Muscle layer of colon (tissue), 2 donors: ENCODE data around the gene BTG1.

ENCODE experiments used
- H3K27ac ChIP-seq: one replicate; pipeline ENCODE4 v1.7.0; 2013; ENCODE audit warnings: low read depth, mild to moderate bottlenecking, low read length, moderate library complexity
- H3K27me3 ChIP-seq, 2 donors: one replicate each; pipeline ENCODE4 v1.7.0; 2013; ENCODE audit warnings: low read length in 2 of 2, mild to moderate bottlenecking in 2 of 2; ENCODE audit not compliant: insufficient read depth in 2 of 2, control insufficient read depth in 1 of 2
- H3K36me3 ChIP-seq: one replicate; pipeline ENCODE4 v1.7.0; 2013; ENCODE audit warnings: mild to moderate bottlenecking, low read length; ENCODE audit not compliant: insufficient read depth
- H3K4me1 ChIP-seq: one replicate; pipeline ENCODE4 v1.7.0; 2013; ENCODE audit warnings: mild to moderate bottlenecking, low read length; ENCODE audit not compliant: insufficient read depth
- H3K4me3 ChIP-seq, 2 donors: one replicate each; pipeline ENCODE4 v1.7.0; 2013; ENCODE audit warnings: low read length in 2 of 2, low read depth in 1 of 2, mild to moderate bottlenecking in 1 of 2, moderate library complexity in 1 of 2
- H3K9ac ChIP-seq: one replicate; pipeline ENCODE4 v1.7.0; 2013; ENCODE audit warnings: low read length
- H3K9me3 ChIP-seq: one replicate; pipeline ENCODE4 v1.7.0; 2013; ENCODE audit warnings: mild to moderate bottlenecking, low read length
- donor health status: abdominal sarcoma.
- donor health status: Adenocarcinoma of cecum.

The BTG1 gene

DNA sequence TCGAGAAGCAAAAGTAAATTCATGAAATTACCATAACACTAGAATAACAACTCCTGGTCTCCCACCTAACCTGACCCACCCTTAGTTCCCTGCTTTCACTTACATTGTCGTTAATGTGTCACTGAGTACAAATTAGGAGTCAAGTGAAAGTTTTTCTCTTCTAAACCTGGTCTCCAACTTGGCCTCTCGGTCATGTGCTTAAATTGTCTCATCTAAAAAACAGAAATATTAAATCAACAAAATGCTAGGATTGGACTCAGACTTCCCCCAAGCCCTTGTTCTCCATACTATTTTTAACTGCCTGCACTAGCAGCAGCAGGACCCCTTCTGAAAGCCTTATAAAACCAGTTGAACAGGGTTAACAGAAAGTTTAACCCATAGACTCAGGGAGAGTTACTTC lies 1.8 kb upstream of the BTG1 start:
- Histone ChIP-seq H3K27ac (no peak overlapping the region), H3K36me3 (peaks cover 8% of the 10 kb centered on the region), H3K9me3 (no peaks in the 10 kb centered on the region), H3K4me1 (peaks cover 9% of the 10 kb centered on the region), H3K27me3 (no peaks in the 10 kb centered on the region), H3K9ac (no peak overlapping the region), H3K4me3 (no peak overlapping the region)

DNA sequence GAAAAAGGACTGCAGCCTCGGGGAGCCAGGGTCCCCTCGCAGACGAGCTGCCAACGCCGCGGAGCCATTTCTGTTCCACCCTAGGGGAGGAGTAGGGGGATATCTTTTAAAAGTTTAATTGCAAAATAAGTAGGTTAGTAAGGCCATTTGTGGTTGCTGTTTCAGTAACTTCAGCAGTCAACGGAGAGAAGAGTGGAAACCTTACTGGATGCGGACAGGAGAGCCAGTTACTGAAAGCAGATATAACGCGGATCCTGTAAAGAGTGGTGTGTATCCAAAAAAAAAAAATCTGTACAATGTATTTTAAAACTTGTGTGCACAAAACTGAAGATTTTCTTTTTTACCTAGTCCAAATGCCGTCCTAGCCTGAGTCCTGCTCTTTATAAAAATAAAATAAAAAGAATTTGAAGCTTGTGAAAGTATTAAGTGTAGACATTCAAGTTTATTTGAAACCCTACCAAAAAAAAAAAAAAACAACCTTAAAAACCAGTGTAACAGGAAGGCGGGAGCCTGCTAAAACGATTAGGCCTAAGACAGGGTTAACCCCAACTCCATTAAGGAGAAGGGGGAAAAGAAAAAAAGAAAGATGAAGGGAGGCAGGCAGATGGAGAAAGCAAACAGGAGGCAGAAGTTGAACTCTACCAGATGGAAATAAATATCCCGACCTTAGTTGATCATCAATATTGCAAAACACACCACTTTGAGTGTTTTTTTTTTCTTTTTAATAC lies 1.0 kb upstream of the BTG1 start:
- Histone ChIP-seq H3K4me1 (peaks cover 9% of the 10 kb centered on the region), H3K4me3 (peak overlapping the region; percentile 85 to 86), H3K27me3 (no peaks in the 10 kb centered on the region), H3K9ac (peak overlapping the region; percentile 60), H3K9me3 (no peaks in the 10 kb centered on the region), H3K27ac (peak overlapping the region; percentile 93), H3K36me3 (peaks cover 13% of the 10 kb centered on the region)

DNA sequence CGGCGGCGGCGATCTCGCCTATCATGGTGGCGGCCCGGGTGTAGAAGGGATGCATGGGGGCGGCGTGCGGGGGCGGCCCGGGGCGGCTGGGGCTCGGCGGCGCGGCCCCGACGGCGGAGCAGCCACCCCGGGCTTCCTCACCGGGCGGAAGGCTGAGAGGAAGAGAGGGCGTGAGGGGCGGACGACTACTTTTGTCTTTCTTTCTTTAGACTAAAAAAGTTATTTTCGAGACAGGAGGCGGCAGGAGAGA lies 240 bp downstream of the BTG1 start:
- H3K27ac ChIP-seq: peak overlapping the region; percentile 99
- peaks cover 13% of the 10 kb centered on the region for H3K36me3 ChIP-seq
- peak overlapping the region; percentile 88 for H3K9ac ChIP-seq
- peak overlapping the region; percentile 99 for H3K4me3 ChIP-seq
- H3K27me3 ChIP-seq: no peaks in the 10 kb centered on the region
- H3K9me3 ChIP-seq: no peaks in the 10 kb centered on the region
- H3K4me1 ChIP-seq: peaks cover 9% of the 10 kb centered on the region

DNA sequence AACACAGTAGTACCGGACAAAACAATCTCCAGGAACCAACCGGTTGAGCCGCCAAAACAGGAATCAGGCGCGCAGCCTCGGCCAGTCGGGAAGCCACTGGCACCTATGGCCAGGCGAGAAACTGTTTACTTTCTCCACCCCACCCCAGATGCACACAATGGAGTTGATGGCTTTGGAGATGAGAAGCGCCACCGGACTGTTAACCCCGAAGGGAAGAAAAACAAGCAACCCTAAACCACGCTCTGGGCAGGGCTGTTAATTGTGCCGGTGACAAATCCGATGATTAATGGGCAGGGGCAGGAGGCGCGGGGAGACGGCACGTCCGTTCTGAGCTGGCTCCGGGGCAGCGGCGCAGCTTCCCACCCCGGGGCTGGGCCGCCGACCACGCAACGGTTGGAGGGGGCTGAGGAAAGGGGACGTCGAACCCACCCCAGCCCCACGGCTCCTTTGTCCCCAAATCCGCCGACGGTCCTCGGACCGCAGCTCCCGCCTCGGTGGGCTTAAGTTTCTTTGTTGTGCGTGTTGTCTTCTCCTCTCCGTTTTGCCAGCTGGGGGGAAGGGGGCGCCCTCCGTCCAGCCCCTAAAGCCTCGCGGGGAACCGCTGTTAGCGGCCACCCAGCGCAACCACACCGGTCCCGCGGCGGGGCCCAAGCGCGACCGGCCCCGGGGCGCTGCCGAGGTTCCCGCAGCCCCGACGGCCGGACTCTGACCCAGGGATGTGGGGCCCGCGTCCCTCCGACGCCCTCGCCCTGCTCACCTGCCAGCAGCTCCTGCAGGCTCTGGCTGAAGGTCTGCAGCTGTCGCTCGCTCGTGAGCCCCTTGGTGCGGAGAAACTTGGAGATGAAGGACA lies 790 bp downstream of the BTG1 start:
- Histone ChIP-seq H3K36me3 (peaks cover 13% of the 10 kb centered on the region), H3K4me3 (peak overlapping the region; percentile 99), H3K9ac (peak overlapping the region; percentile 88), H3K4me1 (peaks cover 14% of the 10 kb centered on the region), H3K27me3 (no peaks in the 10 kb centered on the region), H3K9me3 (no peaks in the 10 kb centered on the region), H3K27ac (peak overlapping the region; percentile 99)

DNA sequence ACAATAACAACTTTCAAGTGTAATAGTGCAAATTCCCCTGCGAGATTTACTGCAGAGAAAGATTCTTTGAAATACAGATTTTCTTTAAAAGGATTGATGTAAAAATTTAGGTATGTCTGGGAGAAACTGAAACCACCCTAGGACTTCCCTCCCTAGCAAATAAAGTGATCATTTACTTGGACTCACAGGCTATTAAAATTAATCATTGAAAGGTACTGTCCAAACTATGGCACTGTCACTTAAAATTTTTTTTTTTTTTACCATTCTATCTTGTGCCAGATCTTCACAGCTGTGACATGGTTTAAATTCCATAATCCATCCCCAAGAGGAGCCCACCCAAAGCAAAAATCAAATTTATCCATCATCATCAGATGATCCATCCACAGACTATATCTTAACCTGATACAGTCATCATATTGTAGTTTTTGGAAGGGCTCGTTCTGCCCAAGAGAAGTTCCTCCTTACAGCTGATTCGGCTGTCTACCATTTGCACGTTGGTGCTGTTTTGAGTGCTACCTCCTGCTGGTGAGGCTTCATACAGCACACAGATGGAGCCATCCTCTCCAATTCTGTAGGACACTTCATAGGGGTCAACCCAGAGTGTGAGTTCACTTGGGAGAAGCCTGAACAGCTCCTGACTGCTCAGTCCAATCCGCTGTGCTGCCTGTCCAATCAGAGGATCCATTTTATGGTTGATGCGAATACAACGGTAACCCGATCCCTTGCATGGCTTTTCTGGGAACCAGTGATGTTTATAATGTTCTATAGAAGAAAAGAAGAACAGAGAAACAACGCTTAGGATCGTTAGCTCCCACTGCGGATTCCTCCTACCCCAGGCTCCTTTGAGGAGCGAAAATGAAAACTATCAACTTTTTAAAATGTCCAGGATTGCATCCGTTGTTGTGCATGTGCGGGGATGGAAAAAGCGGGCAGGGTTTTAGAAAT lies 1.7 kb downstream of the BTG1 start:
- H3K4me3 ChIP-seq: peak overlapping the region; percentile 99
- H3K27ac ChIP-seq: peak overlapping the region; percentile 99
- peaks cover 22% of the 10 kb centered on the region for H3K4me1 ChIP-seq
- peaks cover 13% of the 10 kb centered on the region for H3K36me3 ChIP-seq
- no peaks in the 10 kb centered on the region for H3K9me3 ChIP-seq
- no peaks in the 10 kb centered on the region for H3K27me3 ChIP-seq
- peak overlapping the region; percentile 88 for H3K9ac ChIP-seq

DNA sequence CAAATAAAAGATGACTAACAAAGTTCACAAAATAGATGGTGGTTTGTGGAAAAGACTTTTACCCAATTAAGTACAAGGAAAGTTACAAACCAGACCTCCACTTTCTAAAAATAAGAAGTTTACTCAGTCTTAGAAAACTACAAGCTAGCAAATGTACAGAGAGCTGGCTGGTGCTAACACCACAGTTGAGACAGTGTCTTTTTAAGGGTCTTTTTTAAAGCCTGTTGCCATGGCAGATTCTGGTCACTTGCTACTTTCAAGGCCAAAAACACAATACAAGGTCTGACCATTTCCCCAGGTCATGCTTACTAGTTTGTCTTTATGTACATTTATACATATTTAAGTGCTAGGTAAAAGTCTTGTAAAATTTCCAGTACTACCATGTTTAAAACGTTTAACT lies 2.4 kb downstream of the BTG1 start:
- no peaks in the 10 kb centered on the region for H3K27me3 ChIP-seq
- peaks cover 29% of the 10 kb centered on the region for H3K4me1 ChIP-seq
- H3K9me3 ChIP-seq: no peaks in the 10 kb centered on the region
- H3K9ac ChIP-seq: peak overlapping the region; percentile 88
- H3K27ac ChIP-seq: peak overlapping the region; percentile 99
- peaks cover 13% of the 10 kb centered on the region for H3K36me3 ChIP-seq
- H3K4me3 ChIP-seq: peak overlapping the region; percentile 99

DNA sequence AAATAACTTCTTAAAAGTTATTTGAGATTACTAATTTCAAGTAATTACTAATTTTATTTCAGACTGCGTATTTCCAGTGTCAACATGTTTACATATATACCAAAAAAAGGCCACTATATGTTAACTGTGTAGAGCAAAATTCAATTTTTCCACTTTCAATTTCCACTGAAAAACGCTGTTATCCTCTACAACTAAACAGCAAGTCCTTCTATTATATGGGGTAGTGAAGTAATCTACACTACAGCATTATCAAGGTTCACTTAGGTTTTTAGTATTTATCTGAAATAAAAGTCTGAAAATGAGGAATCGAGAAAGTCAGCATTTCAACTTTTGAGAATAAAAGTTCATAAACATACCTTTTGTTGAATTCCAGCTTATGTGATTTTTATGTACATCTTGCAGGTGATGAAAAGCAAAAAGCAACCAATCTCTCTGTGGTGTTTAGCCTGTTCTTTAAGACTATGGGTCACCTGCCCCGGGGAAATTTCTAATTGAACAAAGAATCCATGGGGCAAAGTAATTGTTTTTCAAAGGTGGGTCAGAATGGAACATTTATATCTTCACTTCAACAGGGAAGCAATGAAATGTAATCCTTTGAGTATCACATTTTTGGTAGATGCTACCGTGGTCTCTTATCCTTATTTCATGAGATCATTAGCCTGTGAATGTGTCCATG lies 3.3 kb downstream of the BTG1 start:
- no peaks in the 10 kb centered on the region for H3K27me3 ChIP-seq
- H3K9me3 ChIP-seq: no peaks in the 10 kb centered on the region
- peak overlapping the region; percentile 46 to 99 for H3K4me3 ChIP-seq
- peaks cover 34% of the 10 kb centered on the region for H3K4me1 ChIP-seq
- peak overlapping the region; percentile 99 for H3K27ac ChIP-seq
- peaks cover 13% of the 10 kb centered on the region for H3K36me3 ChIP-seq
- H3K9ac ChIP-seq: peak overlapping the region; percentile 88

DNA sequence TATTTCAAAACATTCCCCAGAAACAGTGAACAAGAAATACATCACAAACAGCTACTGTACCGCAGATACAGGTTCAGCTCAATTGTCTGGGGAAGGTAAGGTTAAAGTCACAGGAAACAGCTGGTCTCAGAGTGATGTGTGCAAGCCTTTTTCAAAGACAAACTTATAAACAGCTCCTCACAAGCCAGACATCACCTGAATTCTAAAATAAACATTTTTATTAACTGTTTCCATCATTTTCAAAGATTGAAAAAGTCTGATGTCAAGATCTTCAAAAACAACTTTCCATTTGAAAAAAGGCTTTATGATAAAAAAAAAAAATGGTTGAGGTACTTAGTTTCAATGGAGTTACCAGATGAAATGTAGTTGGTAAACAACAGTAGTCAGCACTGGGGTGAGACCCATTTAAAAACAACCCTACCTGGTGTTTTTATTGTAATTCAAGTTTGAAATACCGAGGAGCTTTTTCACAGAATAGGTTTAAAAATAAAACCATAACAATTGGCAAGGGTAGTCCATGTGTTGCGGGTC lies 4.0 kb downstream of the BTG1 start:
- peak overlapping the region; percentile 46 to 99 for H3K4me3 ChIP-seq
- H3K9ac ChIP-seq: peak overlapping the region; percentile 88
- H3K9me3 ChIP-seq: no peaks in the 10 kb centered on the region
- peaks cover 13% of the 10 kb centered on the region for H3K36me3 ChIP-seq
- peak overlapping the region; percentile 99 for H3K27ac ChIP-seq
- H3K27me3 ChIP-seq: no peaks in the 10 kb centered on the region
- peaks cover 36% of the 10 kb centered on the region for H3K4me1 ChIP-seq

DNA sequence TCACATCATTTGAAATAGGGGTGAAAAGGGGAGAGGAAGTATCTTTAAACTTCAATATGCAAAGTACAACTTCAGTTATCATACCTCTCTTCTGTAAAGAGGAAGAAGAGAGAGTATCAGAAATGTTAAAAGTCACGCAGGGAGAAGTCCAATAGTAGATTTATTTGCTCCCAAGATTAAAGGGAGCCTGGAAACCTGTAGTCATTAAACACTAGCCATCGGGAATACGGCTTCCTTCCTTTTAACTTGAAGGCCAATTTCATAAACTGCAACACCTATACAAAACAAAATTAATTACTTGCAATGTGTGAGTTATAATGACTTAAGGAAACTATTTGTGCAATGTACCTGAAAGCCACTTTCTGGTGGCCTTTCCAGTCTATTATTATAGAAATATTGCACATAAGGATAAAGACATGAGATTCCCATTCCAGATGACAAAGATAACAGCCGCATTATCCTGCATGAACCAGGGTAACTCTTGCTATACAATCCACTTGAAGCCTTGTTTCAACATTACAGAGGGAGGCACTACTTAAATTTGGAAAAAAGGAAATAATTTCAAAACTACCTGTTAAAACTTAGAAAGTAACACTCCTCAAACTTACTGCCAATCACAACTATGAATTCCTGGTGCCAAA lies 4.6 kb downstream of the BTG1 start:
- Histone ChIP-seq H3K9me3 (no peaks in the 10 kb centered on the region), H3K4me1 (peaks cover 41% of the 10 kb centered on the region), H3K27ac (peak overlapping the region; percentile 99), H3K4me3 (peak overlapping the region; percentile 16 to 99), H3K9ac (peak overlapping the region; percentile 88), H3K36me3 (peaks cover 13% of the 10 kb centered on the region), H3K27me3 (no peaks in the 10 kb centered on the region)

DNA sequence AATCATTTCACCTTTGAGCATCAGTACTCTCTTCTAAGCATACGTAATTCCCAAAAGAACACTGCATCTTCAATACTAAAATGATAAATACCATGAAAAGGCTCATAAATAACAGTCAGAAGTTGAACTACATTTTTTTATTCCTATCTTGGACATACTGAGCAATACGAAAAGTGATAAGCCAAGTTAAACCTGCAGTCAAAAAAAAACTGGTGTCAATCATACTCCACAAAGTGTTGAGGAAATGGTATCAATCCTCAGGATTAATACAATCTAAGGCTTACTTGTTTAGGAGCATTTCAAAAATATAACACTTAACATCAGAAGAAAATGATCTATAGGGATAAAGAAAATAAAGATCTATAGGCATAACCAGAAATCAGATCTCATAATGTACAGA lies 5.5 kb downstream of the BTG1 start:
- H3K9me3 ChIP-seq: no peaks in the 10 kb centered on the region
- H3K27ac ChIP-seq: peak overlapping the region; percentile 3
- no peaks in the 10 kb centered on the region for H3K27me3 ChIP-seq
- H3K9ac ChIP-seq: peak overlapping the region; percentile 40
- H3K36me3 ChIP-seq: peaks cover 13% of the 10 kb centered on the region
- H3K4me1 ChIP-seq: peaks cover 43% of the 10 kb centered on the region
- H3K4me3 ChIP-seq: peak overlapping the region; percentile 16 to 99
